ENCODE measurements around the gene DHH.

DHH gene

DNA sequence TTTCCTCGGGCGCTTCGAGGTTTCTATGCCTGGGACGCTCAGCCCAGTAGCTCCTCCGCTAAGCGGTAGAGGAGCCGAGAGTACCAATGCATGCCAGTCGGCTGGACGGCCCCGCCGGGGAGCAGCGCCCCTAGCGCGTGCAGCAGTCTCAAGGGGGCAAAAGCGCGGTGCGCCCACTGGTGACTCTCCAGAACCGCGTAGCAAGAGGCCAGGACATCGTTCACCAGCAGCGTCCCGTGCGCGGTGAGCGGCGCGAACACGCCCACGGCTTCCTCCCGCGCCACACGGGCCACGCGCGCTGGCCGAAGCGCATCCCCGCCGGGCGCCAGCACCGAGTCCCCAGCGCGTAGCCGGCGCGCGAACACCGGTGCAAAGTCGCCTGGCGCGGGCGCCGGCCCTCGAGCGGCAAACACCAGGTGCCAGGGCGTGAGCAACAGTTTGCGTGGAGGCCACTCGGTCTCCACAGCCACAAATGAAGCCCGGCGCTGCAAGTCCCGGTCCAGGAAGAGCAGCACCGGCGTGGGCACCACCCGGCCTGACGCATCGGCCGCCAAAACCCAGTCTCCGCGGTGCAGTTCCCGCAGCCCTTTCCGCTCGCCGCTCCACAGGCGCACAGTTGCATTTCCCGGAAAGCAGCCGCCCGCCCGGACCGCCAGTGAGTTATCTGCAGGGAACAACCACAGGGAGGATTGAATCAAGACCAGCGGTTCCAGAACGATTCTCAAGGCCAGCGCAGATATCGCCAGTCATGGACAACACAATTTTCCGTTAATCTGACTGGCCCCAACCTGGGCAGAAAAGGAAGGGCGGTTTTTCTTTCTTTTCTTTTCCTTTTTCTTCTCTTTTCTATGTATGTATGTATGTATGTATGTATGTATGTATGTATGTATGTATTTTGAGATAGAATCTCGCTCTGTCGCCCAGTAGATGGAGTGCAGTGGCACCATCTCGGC, 4.5 kb downstream of the DHH start:
- TF ChIP-seq, protein P1, sequence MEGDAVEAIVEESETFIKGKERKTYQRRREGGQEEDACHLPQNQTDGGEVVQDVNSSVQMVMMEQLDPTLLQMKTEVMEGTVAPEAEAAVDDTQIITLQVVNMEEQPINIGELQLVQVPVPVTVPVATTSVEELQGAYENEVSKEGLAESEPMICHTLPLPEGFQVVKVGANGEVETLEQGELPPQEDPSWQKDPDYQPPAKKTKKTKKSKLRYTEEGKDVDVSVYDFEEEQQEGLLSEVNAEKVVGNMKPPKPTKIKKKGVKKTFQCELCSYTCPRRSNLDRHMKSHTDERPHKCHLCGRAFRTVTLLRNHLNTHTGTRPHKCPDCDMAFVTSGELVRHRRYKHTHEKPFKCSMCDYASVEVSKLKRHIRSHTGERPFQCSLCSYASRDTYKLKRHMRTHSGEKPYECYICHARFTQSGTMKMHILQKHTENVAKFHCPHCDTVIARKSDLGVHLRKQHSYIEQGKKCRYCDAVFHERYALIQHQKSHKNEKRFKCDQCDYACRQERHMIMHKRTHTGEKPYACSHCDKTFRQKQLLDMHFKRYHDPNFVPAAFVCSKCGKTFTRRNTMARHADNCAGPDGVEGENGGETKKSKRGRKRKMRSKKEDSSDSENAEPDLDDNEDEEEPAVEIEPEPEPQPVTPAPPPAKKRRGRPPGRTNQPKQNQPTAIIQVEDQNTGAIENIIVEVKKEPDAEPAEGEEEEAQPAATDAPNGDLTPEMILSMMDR (IDR thresholded peaks at IDR 0.05): peak; percentile 12
- no peaks in the 10 kb centered on the region for H3K9me3 Mint-ChIP-seq
- peaks cover 45% of the 10 kb centered on the region for H3K4me1 Mint-ChIP-seq
- H3K27me3 Mint-ChIP-seq (ENCODE audit: low read depth, poor library complexity): peaks cover 100% of the 10 kb centered on the region
- peak overlapping the region; percentile 71 for H3K4me3 Mint-ChIP-seq
- no peak overlapping the region for H3K27ac Mint-ChIP-seq
- DNase-seq: peak; percentile 56
- H3K36me3 Mint-ChIP-seq (ENCODE audit: low read depth): no peaks in the 10 kb centered on the region

DNA sequence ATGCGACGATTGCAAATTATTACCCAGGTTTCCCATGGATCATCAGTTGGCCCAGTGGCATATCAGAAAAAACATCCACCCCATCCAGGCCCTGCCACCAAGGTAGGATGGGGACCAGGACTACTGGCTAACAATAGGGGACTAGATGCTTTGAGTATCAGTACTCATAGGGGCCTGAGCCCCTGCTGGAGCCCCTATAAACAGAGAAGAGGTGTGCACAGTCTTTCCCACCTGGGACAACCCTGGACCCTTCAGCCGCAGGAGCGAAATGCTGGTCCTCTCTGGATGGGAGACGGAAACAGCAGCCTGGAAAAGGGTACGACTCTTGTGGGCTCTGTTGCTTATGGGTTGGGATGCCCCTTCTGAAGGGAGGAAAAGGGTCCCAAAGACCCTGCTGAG, 5.7 kb downstream of the DHH start:
- Mint-ChIP-seq H3K4me1 (peaks cover 37% of the 10 kb centered on the region), H3K27ac (no peak overlapping the region), H3K4me3 (peak overlapping the region; percentile 61), H3K36me3 (ENCODE audit: low read depth) (no peaks in the 10 kb centered on the region), H3K27me3 (ENCODE audit: low read depth, poor library complexity) (peaks cover 100% of the 10 kb centered on the region), H3K9me3 (no peaks in the 10 kb centered on the region)
- no peak for DNase-seq
- TF ChIP-seq, protein P1 (IDR thresholded peaks at IDR 0.05): no peak

DNA sequence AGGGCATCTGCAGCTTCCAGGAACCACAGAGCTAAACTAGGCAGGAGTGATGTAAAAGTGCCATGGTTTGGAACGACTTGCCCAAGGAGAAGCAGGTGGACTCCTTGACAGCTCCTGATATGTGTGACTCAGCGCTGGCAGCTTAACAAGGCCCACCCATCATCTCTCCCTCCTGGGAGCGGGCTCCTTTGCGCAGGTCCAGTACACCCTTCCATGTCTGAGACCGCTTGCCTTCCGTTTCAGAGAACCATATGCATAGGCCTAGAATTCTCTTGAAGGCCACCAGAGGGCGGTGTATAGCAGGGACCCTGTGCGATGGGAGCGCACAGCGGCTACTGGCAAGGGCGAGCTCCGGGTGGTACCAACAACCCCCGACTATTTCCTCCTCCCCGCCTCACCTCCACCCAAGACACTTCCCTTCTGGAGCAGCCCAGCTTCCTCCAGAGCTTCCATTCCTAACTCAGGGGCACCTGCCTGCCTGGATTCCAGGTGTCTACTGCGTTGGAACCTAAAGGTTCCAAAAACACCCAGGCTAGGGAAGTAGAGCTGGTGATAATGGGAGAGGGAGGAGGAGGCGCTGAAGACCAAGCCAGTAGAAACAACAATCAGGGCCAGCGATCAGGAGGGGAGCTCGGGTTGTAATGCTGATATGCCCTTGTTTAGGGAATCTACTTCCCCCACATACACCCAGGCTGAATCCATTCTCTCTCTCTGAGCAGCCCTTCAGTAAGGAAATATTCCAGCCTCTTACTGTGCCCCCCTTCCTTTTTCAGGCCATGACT, 6.3 kb downstream of the DHH start:
- TF ChIP-seq, protein P1 (IDR thresholded peaks at IDR 0.05): peak; percentile 87
- peaks cover 95% of the 10 kb centered on the region for H3K27me3 Mint-ChIP-seq (ENCODE audit: low read depth, poor library complexity)
- DNase-seq: peak; percentile 79
- H3K27ac Mint-ChIP-seq: no peak overlapping the region
- peaks cover 31% of the 10 kb centered on the region for H3K4me1 Mint-ChIP-seq
- no peaks in the 10 kb centered on the region for H3K36me3 Mint-ChIP-seq (ENCODE audit: low read depth)
- no peaks in the 10 kb centered on the region for H3K9me3 Mint-ChIP-seq
- peak overlapping the region; percentile 61 for H3K4me3 Mint-ChIP-seq

- TF ChIP-seq, protein P1 (IDR thresholded peaks at IDR 0.05): no peak
- peaks cover 83% of the 10 kb centered on the region for H3K27me3 Mint-ChIP-seq (ENCODE audit: low read depth, poor library complexity)
- H3K4me1 Mint-ChIP-seq: peaks cover 13% of the 10 kb centered on the region
- no peak overlapping the region for H3K27ac Mint-ChIP-seq
- H3K36me3 Mint-ChIP-seq (ENCODE audit: low read depth): no peaks in the 10 kb centered on the region
- no peak for DNase-seq
- no peak overlapping the region for H3K4me3 Mint-ChIP-seq
- no peaks in the 10 kb centered on the region for H3K9me3 Mint-ChIP-seq
These were observed 8.5 kb downstream of the DHH start for GRCh38 chr12:49086116-49086515.

DNA sequence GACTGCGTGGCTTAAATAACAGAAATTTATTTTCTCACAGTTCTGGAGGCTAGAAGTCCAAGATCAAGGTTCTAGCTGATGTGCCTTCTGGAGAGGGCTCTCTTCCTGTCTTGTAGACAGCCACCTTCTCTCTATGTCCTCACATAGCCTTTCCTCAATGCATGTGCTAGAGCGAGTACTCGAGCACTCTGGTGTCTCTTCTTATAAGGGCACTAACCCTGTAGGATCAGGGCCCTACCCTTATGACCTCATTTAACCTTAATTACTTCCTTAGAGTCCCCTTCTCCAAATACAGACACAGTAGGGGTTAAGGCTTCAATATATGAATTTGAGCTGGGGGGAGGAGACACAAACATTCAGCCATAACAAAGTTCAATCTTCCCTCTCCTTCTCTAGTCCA, 10.2 kb downstream of the DHH start:
- Mint-ChIP-seq H3K27ac (no peak overlapping the region), H3K36me3 (ENCODE audit: low read depth) (no peaks in the 10 kb centered on the region)
- TF ChIP-seq, protein P1 (IDR thresholded peaks at IDR 0.05): no peak

More for the DNA sequence above, 10.2 kb downstream of the DHH start:
- H3K4me3 Mint-ChIP-seq: no peak overlapping the region
- DNase-seq: no peak
- peaks cover 6% of the 10 kb centered on the region for H3K4me1 Mint-ChIP-seq
- H3K27me3 Mint-ChIP-seq (ENCODE audit: low read depth, poor library complexity): peaks cover 78% of the 10 kb centered on the region
- no peaks in the 10 kb centered on the region for H3K9me3 Mint-ChIP-seq
